ENCODE results near the gene ATP5F1B.
A peak's percentile ranks its signal among the peaks of the same experiment; 100 is the strongest.
"Not testable (repeated sequence)": the region's sequence is repeated elsewhere in the genome, so short reads cannot be mapped to it uniquely, and the experiment has no call there.

The ATP5F1B gene

GRCh38 chr12:56648023-56648422 lies 2.2 kb upstream of the ATP5F1B start:
- DNase-seq (ENCODE audit: low spot score): not testable (repeated sequence)

- no peak for DNase-seq (ENCODE audit: low spot score)
These were observed 525 bp downstream of the ATP5F1B start for GRCh38 chr12:56645201-56645716.

- no peak for DNase-seq (ENCODE audit: low spot score)
These were observed 1.1 kb downstream of the ATP5F1B start for GRCh38 chr12:56644654-56645053.

GRCh38 chr12:56641219-56641618 lies 4.6 kb downstream of the ATP5F1B start:
- DNase-seq (ENCODE audit: low spot score): no peak

GRCh38 chr12:56637621-56638020 lies 8.2 kb downstream of the ATP5F1B start:
- DNase-seq (ENCODE audit: low spot score): no peak

- peak; percentile 99 for DNase-seq (ENCODE audit: low spot score)
These were observed 8.9 kb downstream of the ATP5F1B start for GRCh38 chr12:56636675-56637540.

DNA sequence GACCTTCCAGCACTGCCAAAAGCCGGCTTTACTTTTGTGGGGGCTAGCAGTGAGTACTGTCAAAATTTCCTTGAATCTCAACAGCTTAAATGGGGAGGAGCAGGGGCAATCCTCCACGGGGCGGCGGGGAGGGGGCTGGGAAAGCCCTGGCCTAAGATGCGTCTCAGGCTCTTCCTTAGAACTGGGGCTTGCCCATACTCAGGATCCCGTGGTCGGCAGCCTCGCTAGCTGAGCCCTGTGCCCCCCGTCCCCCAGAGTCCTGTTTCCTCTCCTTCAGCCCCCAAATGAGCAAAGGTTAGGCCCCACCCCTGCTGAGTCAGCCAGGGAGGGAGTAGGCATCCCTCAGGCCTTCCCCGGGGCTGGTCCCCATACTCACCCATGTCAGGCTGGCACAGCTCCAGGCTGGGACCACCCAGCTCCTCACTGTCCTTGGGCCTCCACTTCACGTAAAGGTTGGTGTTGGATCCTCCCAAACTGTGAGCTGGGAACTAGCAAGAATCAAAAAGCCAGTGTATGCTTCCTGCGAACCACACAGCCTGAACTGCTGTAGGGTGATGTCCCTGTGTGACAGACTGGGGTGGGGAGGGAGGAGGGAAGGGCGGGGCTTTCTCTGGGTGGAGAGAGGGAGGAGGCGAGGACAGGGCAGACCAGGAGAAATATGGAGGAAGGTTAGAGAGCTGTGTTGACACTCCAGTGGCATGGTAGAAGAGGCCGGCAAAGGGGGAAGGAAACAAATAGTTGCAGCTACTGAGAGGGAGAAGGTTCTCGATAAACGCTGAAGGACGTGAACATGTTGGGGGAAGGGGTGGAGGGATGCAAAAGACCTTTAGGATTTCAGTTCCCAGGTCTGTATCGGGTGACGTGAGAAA lies 9.7 kb downstream of the ATP5F1B start:
- peak; percentile 92 for DNase-seq (ENCODE audit: low spot score)

DNA sequence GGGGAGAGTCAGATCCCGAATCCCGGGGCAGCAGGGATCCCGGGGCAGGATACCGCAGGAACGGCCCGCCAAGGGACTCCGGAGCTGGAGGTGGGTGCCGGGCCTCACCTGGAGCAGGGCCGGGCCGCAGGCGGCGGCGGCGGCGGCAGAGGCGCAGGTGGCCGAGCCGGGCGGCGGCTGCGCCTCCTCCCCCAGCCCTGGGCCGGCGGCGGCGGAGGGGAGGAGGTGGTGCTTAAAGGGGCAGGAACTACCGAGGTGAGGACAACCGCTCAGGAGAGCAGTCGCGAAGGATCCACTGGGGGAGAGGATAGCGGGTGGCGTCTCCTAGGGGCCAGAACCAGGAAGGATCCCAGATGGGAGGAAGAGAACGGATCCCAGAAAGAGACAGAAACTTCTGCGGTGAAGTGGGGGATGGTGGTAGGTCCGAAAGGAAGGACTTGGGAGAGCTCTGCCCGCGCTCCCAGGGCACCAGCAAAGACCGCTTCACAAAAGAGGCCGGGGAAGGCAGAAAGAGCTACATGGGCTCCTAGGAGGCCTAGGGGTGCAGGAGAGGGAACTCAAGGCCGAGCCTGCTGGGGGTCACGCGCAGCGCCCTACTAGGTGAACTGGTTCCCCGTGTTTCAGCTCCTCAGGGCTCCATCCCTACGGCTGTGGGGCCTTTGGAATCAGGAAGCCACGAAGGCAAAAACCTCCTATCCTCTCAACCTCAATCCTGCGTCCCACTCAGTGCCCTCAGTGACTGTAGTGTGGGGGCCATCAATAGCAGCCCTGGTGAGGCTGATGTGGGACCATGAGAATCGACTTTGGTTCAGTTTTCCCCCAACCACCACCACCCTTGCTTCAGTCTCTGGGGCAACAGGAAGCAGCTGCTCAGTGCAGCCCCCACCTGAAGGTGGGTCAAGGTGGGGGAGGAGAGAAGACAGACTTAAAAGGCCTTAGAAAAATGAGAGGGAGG lies 10.7 kb downstream of the ATP5F1B start:
- DNase-seq (ENCODE audit: low spot score): peak; percentile 86

DNA sequence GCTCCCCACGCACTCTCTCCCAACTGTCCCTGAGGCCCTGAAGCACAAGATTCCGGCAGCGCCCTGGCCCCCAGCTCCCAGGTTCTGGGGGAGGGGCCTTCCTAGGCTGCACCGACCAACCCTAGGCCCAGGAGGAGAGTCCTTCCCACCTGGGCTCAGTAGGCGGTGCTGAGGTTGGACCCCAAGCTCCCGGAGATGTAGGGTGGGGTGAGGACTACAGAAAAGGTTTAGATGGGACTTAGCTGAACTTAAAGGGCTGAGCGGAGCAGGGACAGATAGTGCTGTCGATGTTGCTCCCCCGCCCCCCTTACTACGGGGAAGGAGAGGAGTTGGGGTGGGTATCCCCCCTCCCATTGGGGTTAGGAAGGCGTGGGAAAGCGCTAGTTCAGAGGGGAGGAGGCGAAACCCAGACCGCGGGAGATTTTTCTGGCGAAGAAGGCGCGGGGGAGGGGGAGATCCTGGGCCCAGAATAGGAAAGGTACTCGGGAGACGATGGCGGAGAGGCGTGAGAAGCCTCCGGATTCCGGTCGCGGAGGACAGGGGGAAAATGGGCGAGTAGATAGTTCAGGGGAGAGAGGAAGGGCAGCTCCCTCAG lies 11.4 kb downstream of the ATP5F1B start:
- peak; percentile 62 for DNase-seq (ENCODE audit: low spot score)

GRCh38 chr12:56633468-56634241 lies 12.1 kb downstream of the ATP5F1B start:
- DNase-seq (ENCODE audit: low spot score): peak; percentile 30

- peak; percentile 51 for DNase-seq (ENCODE audit: low spot score)
These were observed 12.9 kb downstream of the ATP5F1B start for GRCh38 chr12:56632701-56633467.

- DNase-seq (ENCODE audit: low spot score): peak; percentile 72
These were observed 13.7 kb downstream of the ATP5F1B start for GRCh38 chr12:56631790-56632700.

GRCh38 chr12:56630180-56630632 lies 15.6 kb downstream of the ATP5F1B start, which contains the start of gene BAZ2A:
BAZ2A (minus strand) TSS chr12:56630326; CDS start chr12:56617530, 12,796 bp downstream.
- DNase-seq (ENCODE audit: low spot score): peak; percentile 85

DNA sequence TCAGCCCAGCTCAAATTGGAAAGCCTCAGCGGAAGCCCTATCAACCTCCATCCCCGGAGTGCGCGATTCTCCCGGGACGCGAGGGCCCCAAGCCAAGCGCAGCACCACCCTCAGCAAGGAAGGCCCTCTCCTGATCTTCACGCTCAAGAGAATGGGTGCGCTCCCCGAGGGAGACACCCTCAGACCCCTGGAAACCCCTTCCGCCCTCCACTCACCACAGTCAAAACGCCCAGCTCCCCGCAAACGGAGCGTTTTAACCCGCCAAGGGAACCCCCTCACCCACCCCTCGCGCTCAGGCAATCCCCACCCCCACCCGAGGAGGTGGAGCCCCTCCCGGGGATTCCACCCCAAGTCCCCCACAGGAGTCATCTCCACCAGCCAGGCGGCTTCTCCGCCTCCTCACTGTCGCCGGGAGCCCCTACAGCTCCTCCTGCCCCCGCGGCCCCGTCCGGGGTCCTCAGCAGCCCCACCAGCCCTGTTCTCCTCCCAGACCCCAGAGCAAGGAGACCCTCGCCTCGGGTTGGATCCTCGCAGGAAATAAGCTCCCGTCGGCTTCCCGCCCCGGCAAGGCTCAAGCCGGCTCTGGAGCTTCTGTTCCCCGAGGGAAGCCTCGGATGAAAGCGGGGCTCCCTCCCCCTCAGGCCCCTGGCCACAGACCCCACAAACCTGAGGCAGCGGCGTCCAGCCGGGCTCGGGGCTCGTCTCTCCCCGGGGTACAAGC lies 16.2 kb downstream of the ATP5F1B start:
- peak; percentile 43 for DNase-seq (ENCODE audit: low spot score)

DNA sequence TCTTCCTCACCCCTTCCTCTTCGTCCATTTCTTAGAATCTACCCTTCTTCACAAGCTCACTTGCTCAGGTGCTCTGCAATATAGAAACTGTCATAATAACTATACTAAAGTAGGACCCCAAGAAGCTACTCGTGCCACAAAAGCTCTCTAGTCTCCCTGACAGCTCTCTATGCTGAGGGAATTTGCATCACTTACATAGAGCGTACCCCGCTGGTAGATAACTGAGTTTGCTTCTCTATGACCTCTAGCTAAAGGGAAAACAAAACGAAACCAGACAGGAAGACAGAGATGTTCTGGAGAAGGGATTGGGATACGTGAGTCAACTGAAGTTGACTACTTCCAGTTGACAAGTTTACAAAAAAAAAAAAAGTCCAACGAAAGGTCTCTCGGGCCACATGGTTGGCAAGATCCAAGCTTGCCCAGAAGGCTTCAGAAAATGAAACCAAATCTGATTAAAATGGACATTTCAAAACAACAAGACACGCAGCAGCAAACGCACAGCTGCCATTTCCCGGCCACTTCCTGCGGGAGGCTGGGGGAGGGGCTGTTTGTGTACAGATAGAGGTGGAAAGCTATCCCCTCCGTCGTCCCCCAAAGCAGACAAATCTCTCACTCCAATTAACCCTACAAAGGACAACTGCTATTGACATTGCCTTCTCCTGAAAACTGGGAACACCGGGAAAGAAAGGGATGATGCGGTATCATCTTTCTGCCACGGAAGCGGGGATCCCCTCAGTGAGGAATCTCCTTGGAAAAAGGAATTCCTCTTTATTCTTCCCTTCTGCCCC lies 16.9 kb downstream of the ATP5F1B start:
- DNase-seq (ENCODE audit: low spot score): peak; percentile 87

DNA sequence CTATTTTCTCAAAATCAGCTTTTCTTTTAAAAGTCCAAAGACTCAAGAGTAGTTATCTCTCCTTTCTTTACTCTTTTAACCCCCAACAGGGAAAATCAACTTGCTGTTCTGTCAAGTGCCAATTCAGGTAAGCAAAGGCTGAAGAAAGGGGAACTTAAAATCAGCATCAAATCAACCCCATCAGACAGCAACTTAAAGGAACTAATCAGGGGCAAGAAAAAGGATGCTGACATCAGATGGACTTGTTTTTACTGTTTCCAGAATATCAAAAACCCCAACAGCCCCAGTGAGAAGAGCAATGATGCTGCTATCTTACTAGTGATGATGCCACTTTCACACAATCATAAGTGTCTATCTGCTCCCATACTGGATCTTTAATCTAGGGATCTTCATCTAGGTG lies 19.1 kb downstream of the ATP5F1B start:
- no peak for DNase-seq (ENCODE audit: low spot score)

DNA sequence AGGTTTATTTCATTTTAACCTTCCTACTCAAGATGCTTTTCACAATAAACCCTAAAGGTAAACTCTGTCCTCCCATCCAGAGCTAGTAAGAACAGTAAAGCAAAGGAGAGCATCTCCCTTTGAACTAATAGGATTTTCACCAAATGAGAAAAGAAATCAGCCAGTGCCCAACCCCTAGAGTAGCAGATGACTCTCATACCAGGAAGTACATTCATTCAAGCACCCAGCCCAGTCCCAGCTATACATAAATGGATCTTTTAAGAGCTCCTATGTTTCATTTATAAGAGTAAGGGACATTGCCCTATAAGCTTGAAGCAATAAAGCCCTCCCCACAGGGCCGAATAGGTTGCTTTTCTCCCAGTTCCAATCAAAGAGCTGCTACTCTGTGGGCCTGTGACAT lies 23.2 kb downstream of the ATP5F1B start:
- no peak for DNase-seq (ENCODE audit: low spot score)
